Gastroesophageal sphincter (tissue), 3 donors: Measurements from ENCODE around the gene LPIN1.

Source experiments
- CTCF ChIP-seq, 4 experiments: fragments of 200-600 bp in 2 of 4; fragments of 450-650 bp in 2 of 4; sonication (generic) in 1 of 4; IDR thresholded peaks; one replicate each; pipeline ENCODE4 v1.5.1; 2017 to 2019; ENCODE audit warnings: antibody characterized with exemption in 4 of 4, mild to moderate bottlenecking in 2 of 4, moderate library complexity in 2 of 4
- POLR2A ChIP-seq, 2 donors: fragments of 450-650 bp; IDR thresholded peaks; one replicate each; pipeline ENCODE4 v1.6.1; 2017; ENCODE audit warnings: antibody characterized with exemption in 2 of 2, mild to moderate bottlenecking in 2 of 2, moderate library complexity in 1 of 2

DNA sequence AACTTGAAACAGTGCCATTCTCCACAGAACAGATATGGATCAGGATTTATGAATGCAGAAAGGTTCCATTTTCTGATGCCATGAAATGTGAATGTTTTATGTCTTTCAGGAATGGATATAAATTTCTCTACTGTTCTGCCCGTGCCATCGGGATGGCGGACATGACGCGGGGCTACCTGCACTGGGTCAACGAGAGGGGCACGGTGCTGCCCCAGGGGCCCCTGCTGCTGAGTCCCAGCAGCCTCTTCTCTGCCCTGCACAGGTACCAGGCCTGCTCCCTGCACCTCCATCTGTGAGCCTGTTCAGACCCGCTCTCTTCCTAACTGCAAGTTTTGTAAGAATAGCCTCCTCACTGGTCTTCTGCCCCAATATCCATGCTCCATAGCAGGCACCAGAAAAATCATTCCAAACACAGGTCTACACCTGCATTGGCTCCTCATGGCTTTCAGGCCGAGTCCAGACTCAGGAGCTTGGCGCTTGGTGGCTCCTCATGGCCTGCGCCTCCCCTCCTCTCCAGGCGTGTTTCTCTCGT, 68.6 kb downstream of the LPIN1 start:
- TF ChIP-seq POLR2A (IDR thresholded peaks at IDR 0.05) (no peak), CTCF (IDR thresholded peaks at IDR 0.05) (no peak)
